GM12874 (cell line): ENCODE measurements around the gene SIPA1L2.

Source experiments
- CTCF ChIP-seq: IDR thresholded peaks from 2 replicates; pipeline ENCODE4 v1.5.1; 2011; ENCODE audit warnings: low read depth, mild to moderate bottlenecking, control low read depth, low read length, moderate library complexity; ENCODE audit not compliant: insufficient read depth

The SIPA1L2 gene

GRCh38 chr1:232581932-232582331 is 48.0 kb downstream of the SIPA1L2 start:
- TF ChIP-seq CTCF, result no peak
